H1 (cell line): Measurements from ENCODE around the gene NEURL1. TPM values are rescaled to one million over a fixed set of nuclear protein-coding genes. Genes with fewer than 3 reads are reported as not detected.

Experiments
- CTCF ChIA-PET: fragments of 300-600 bp; sonication (Branson Sonifier 250); formaldehyde crosslinking; loops from one replicate; lab custom pipeline; 2021; ENCODE audit not compliant: partially characterized antibody; lab: Charles Lee
- POLR2A ChIA-PET: fragments of 300-600 bp; sonication (Branson Sonifier 250); formaldehyde crosslinking; loops from one replicate; lab custom pipeline; 2021; ENCODE audit warnings: inconsistent platforms; ENCODE audit not compliant: partially characterized antibody; lab: Charles Lee
- DNase-seq, 2 experiments: peaks; one replicate each; pipeline versions ENCODE4 v3.0.0 to v3.0.0-alpha.2; 2010 to 2022; ENCODE audit warnings: low spot score in 2 of 2, low read depth in 1 of 2, mixed read lengths in 1 of 2
- FAIRE-seq: peaks from 2 replicates; lab custom pipeline; 2011; peaks lifted over from hg19 to GRCh38; lab: Jason Lieb, UNC
- H2AFZ ChIP-seq: 2 replicates; pipeline ENCODE4 v1.8.1; 2012; ENCODE audit warnings: low read length, inconsistent platforms
- H2AK5ac ChIP-seq: 2 replicates; pipeline ENCODE4 v1.6.1; 2013; ENCODE audit warnings: low read depth, low read length
- H2BK120ac ChIP-seq: replicated peaks from 2 replicates; pipeline ENCODE3; 2013; ENCODE audit warnings: low read depth, low read length, inconsistent platforms
- H2BK12ac ChIP-seq: 2 replicates; pipeline ENCODE4 v1.6.1; 2013; ENCODE audit warnings: low read depth, low read length
- H2BK15ac ChIP-seq: 2 replicates; pipeline ENCODE4 v1.6.1; 2013; ENCODE audit warnings: low read length
- H2BK20ac ChIP-seq: 2 replicates; pipeline ENCODE4 v1.6.1; 2013; ENCODE audit warnings: low read length
- H2BK5ac ChIP-seq: 2 replicates; pipeline ENCODE4 v1.6.1; 2013; ENCODE audit warnings: low read depth, low read length
- H3K14ac ChIP-seq: 2 replicates; pipeline ENCODE4 v1.6.1; 2013; ENCODE audit warnings: inconsistent platforms; ENCODE audit not compliant: insufficient read length
- H3K18ac ChIP-seq: 2 replicates; pipeline ENCODE4 v1.6.1; 2013; ENCODE audit warnings: low read length; ENCODE audit errors: extremely low read depth
- H3K23ac ChIP-seq: 2 replicates; pipeline ENCODE4 v1.6.1; 2013; ENCODE audit warnings: inconsistent platforms; ENCODE audit not compliant: insufficient read length
- H3K23me2 ChIP-seq: 2 replicates; pipeline ENCODE4 v1.6.1; 2013; ENCODE audit warnings: low read depth, low read length
- H3K27ac ChIP-seq: 2 replicates; pipeline ENCODE4 v1.6.1; 2011; ENCODE audit warnings: low read depth, low read length, inconsistent platforms
- H3K27me3 ChIP-seq, 4 experiments: replicated peaks in 1 of 4; 1 replicate in 1 of 4; 2 replicates in 3 of 4; pipeline versions ENCODE4 v1.6.1 to v1.8.1; 2011 to 2013; ENCODE audit warnings: low read length in 3 of 4, mild to moderate bottlenecking in 3 of 4, inconsistent platforms in 2 of 4, mixed read lengths in 2 of 4, moderate library complexity in 1 of 4; ENCODE audit not compliant: control insufficient read depth in 3 of 4, insufficient read depth in 3 of 4; ENCODE audit errors: extremely low read depth in 1 of 4
- H3K36me3 ChIP-seq, 4 experiments: 2 replicates each; pipeline versions ENCODE4 v1.6.1 to v1.8.1; 2011 to 2013; ENCODE audit warnings: mild to moderate bottlenecking in 4 of 4, low read length in 3 of 4, moderate library complexity in 2 of 4, control low read depth in 1 of 4, inconsistent platforms in 1 of 4; ENCODE audit not compliant: insufficient read depth in 4 of 4, control insufficient read depth in 2 of 4
- H3K4ac ChIP-seq: replicated peaks from 2 replicates; pipeline ENCODE3; 2013; ENCODE audit warnings: low read length, low read depth, mixed read lengths, inconsistent platforms; ENCODE audit not compliant: insufficient read length
- H3K4me1 ChIP-seq, 4 experiments: replicated peaks in 1 of 4; 1 replicate in 1 of 4; 2 replicates in 3 of 4; pipeline versions ENCODE4 v1.6.1 to v1.8.1; 2011 to 2013; ENCODE audit warnings: low read length in 3 of 4, inconsistent platforms in 2 of 4, mixed read lengths in 1 of 4; ENCODE audit not compliant: insufficient read depth in 4 of 4, control insufficient read depth in 3 of 4
- H3K4me2 ChIP-seq, 2 experiments: 2 replicates each; pipeline versions ENCODE4 v1.6.1 to v1.8.1; 2011 to 2013; ENCODE audit warnings: low read depth in 2 of 2, low read length in 2 of 2, control low read depth in 1 of 2, inconsistent platforms in 1 of 2, mild to moderate bottlenecking in 1 of 2; ENCODE audit not compliant: insufficient read depth in 1 of 2
- H3K4me3 ChIP-seq, 4 experiments: fragments of 200-600, 300-600 bp in 1 of 4; sonication (generic), shearing (Covaris generic), sonication (Bioruptor Twin) in 1 of 4; 2 replicates each; pipeline versions ENCODE4 v1.5.1 to v1.8.1; 2011 to 2016; ENCODE audit warnings: low read length in 4 of 4, low read depth in 3 of 4, control low read depth in 2 of 4, inconsistent platforms in 2 of 4, mild to moderate bottlenecking in 2 of 4, mixed read lengths in 1 of 4, moderate library complexity in 1 of 4; ENCODE audit not compliant: insufficient read depth in 2 of 4; ENCODE audit errors: extremely low read depth in 1 of 4
- H3K56ac ChIP-seq: replicated peaks from 2 replicates; pipeline ENCODE3; 2013; ENCODE audit warnings: low read depth, mild to moderate bottlenecking, mixed read lengths, low read length, inconsistent platforms; ENCODE audit not compliant: insufficient read length
- H3K79me1 ChIP-seq: 2 replicates; pipeline ENCODE4 v1.6.1; 2013; ENCODE audit warnings: low read depth, low read length, control low read depth
- H3K79me2 ChIP-seq, 2 experiments: 2 replicates each; pipeline versions ENCODE4 v1.6.1 to v1.8.1; 2012 to 2013; ENCODE audit warnings: low read length in 2 of 2, mild to moderate bottlenecking in 2 of 2, inconsistent platforms in 1 of 2; ENCODE audit not compliant: insufficient read depth in 2 of 2, control insufficient read depth in 1 of 2
- H3K9ac ChIP-seq, 4 experiments: replicated peaks in 1 of 4; 1 replicate in 1 of 4; 2 replicates in 3 of 4; pipeline versions ENCODE4 v1.6.1 to v1.8.1; 2011 to 2013; ENCODE audit warnings: low read depth in 3 of 4, low read length in 3 of 4, control low read depth in 2 of 4, mild to moderate bottlenecking in 2 of 4, moderate library complexity in 2 of 4, inconsistent platforms in 1 of 4; ENCODE audit errors: extremely low read depth in 1 of 4
- H3K9me3 ChIP-seq, 2 experiments: 2 replicates each; pipeline versions ENCODE4 v1.6.1 to v1.8.1; 2012 to 2013; ENCODE audit warnings: mild to moderate bottlenecking in 2 of 2, moderate library complexity in 2 of 2, control low read depth in 1 of 2, inconsistent platforms in 1 of 2, low read depth in 1 of 2, low read length in 1 of 2, mixed read lengths in 1 of 2; ENCODE audit not compliant: insufficient read depth in 2 of 2
- H4K20me1 ChIP-seq, 2 experiments: replicated peaks in 1 of 2; 2 replicates each; pipeline versions ENCODE3 to v1.8.1; 2011 to 2013; ENCODE audit warnings: inconsistent platforms in 2 of 2, low read length in 2 of 2, mild to moderate bottlenecking in 1 of 2; ENCODE audit not compliant: insufficient read depth in 2 of 2, control insufficient read depth in 1 of 2
- H4K5ac ChIP-seq: 2 replicates; pipeline ENCODE4 v1.6.1; 2013; ENCODE audit warnings: low read length, low read depth, mixed read lengths, inconsistent platforms; ENCODE audit not compliant: insufficient read length
- H4K8ac ChIP-seq: 2 replicates; pipeline ENCODE4 v1.8.0; 2013; ENCODE audit warnings: mild to moderate bottlenecking, moderate library complexity, low read length, inconsistent platforms; ENCODE audit not compliant: insufficient read depth; ENCODE audit errors: extremely low read depth
- H4K91ac ChIP-seq: replicated peaks from 2 replicates; pipeline ENCODE3; 2013; ENCODE audit warnings: low read length, mixed read lengths, inconsistent platforms; ENCODE audit not compliant: insufficient read length
- BACH1 ChIP-seq: IDR thresholded peaks from 2 replicates; pipeline ENCODE4 v1.6.1; 2012; ENCODE audit warnings: low read length, improper control_type of control experiment
- EGR1 ChIP-seq: IDR thresholded peaks from 2 replicates; pipeline ENCODE4 v1.6.1; 2011; ENCODE audit warnings: low read depth, low read length, borderline replicate concordance
- KDM5A ChIP-seq: fragments of 200-600 bp; IDR thresholded peaks from 2 replicates; pipeline ENCODE4 v1.7.1; 2012; ENCODE audit warnings: mild to moderate bottlenecking, low read length, inconsistent platforms, mixed read lengths
- NRF1 ChIP-seq: IDR thresholded peaks from 2 replicates; pipeline ENCODE4 v1.6.1; 2011; ENCODE audit warnings: mild to moderate bottlenecking, low read depth, low read length, improper control_type of control experiment
- SIN3A ChIP-seq, 2 experiments: IDR thresholded peaks in 1 of 2; conservative IDR thresholded peaks in 1 of 2; 2 replicates each; pipeline ENCODE4 v1.6.1; 2011 to 2012; ENCODE audit warnings: low read length in 2 of 2, improper control_type of control experiment in 1 of 2, low read depth in 1 of 2, mild to moderate bottlenecking in 1 of 2
- SIX5 ChIP-seq: IDR thresholded peaks from 2 replicates; pipeline ENCODE4 v1.6.1; 2011; ENCODE audit warnings: mild to moderate bottlenecking, low read depth, low read length
- WGBS, 2 experiments: shearing (Covaris generic) in 1 of 2; methylation state at CpG; one replicate each; pipeline versions ENCODE4 v1.1.6 to v1.1.7; 2013 to 2015; ENCODE audit warnings: low lambda C conversion rate in 2 of 2, mixed read lengths in 2 of 2, inconsistent platforms in 1 of 2, low coverage in 1 of 2, missing lambda C conversion rate in 1 of 2; ENCODE audit not compliant: insufficient replicate concordance in 2 of 2, insufficient coverage in 1 of 2, insufficient read length in 1 of 2; ENCODE audit errors: extremely low coverage in 1 of 2, missing lambda C conversion rate in 1 of 2; 5-methylcytosine and 5-hydroxymethylcytosine counted together
- polyA plus RNA-seq, 7 experiments: library from polyadenylated mRNA; depleted of rRNA in 3 of 7; stranded (reverse) in 5 of 7; unstranded in 2 of 7; fragments of >200 nt in 5 of 7; fragments of 200-250 nt in 2 of 7; gene quantifications; 1 replicate in 5 of 7; 2 replicates in 1 of 7; 4 replicates in 1 of 7; pipeline versions ENCODE4 v1.2.1 to v1.2.3, GENCODE V29; 2011 to 2013; ENCODE audit warnings: missing spikeins in 2 of 7, mixed read lengths in 2 of 7
- total RNA-seq: library from RNA; stranded (reverse); fragmentation: NEBNext Ultra II Directional; extraction: Animal tissue kit (Norgen Biotek cat#: 25700); gene quantifications from 2 replicates; pipeline ENCODE4 v1.2.1, GENCODE V29; 2021
- TF ChIP-seq, protein P1 (sequence below): IDR thresholded peaks from 2 replicates; pipeline ENCODE4 v1.6.1; 2012; ENCODE audit warnings: low read length, inconsistent platforms
- TF ChIP-seq, protein P2 (sequence below): IDR thresholded peaks from 2 replicates; pipeline ENCODE4 v1.6.1; 2012; ENCODE audit warnings: inconsistent platforms

NEURL1 gene
- total and polyA plus RNA-seq, 2 of the 8 experiments (the other 6 are each of a cell fraction or from before 2014, with no cell fraction given), result 0.54 to 0.58 TPM

DNA sequence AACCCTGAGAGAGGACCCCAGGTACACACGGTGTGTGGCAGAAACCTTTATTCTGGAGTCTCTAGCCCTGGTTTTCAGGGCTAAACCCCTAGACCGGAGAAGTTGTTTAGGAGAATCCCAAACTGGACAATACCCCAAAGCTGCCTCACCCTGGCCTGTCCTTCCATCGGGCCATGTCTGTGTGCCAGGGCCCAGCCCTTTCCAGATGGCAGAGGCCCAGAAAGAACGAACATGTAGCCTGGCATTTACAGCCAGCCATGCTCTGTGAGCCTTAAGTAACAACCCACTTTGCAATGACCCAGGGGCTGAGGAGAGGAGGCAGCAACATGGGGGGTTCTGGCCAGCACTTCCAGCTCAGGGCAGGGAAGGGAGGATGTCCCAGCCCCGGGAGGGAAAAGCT, 142.1 kb downstream of the NEURL1 start:
- no peaks in the 10 kb centered on the region for H3K36me3 ChIP-seq
- peaks cover 8 to 35% (median 27%) of the 10 kb centered on the region in 4 experiments for H3K4me1 ChIP-seq
- no peaks in the 10 kb centered on the region for H3K27me3 ChIP-seq
- no peak overlapping the region for H3K14ac ChIP-seq
- H4K91ac ChIP-seq, result peak overlapping the region; percentile 7
- no peaks in the 10 kb centered on the region for H3K23me2 ChIP-seq
- peak overlapping the region; percentile 37; the same call in 1 of the 2 replicates for H2BK20ac ChIP-seq
- H2BK120ac ChIP-seq, result peak overlapping the region; percentile 73
- H3K4me2 ChIP-seq, result no peak overlapping the region
- H4K20me1 ChIP-seq, result no peaks in the 10 kb centered on the region
- no peaks in the 10 kb centered on the region; a peak in 1 of 4 replicates for H3K79me2 ChIP-seq
- 94% methylated on average over 5 of the region's 5 CpGs; no CpG with 5 or more reads in 1 of the 2 experiments for WGBS, 2 experiments
- H2BK12ac ChIP-seq, result peak overlapping the region; percentile 40; the same call in 1 of the 2 replicates
- no peak overlapping the region for H3K9ac ChIP-seq
- no peak overlapping the region for H3K4ac ChIP-seq
- H3K27ac ChIP-seq, result 0 out of 2 replicates have a peak overlapping the region, but pooled peaks have one; percentile 56
- no peak overlapping the region for H3K56ac ChIP-seq
- no peak overlapping the region for H3K4me3 ChIP-seq
- peak overlapping the region; percentile 3; the same call in 1 of the 2 replicates for H2BK15ac ChIP-seq
- peak overlapping the region; percentile 71; the same call in 1 of the 2 replicates for H3K18ac ChIP-seq
- peaks cover 4% of the 10 kb centered on the region; the same call in 1 of the 2 replicates for H3K79me1 ChIP-seq
- ChIA-PET CTCF (interaction anchor here (1.3 to 10.0 kb wide), 9 partner anchors 10 to 219 kb away, joined by 3 to 95 read pairs (median 11); partner anchors contain the start of gene SH3PXD2A), POLR2A (interaction anchor here (0.6 to 4.0 kb wide), 6 partner anchors 9 to 215 kb away, joined by 3 to 20 read pairs (median 4); no protein-coding TSS in a partner anchor)
- H3K9me3 ChIP-seq, result no peaks in the 10 kb centered on the region
- FAIRE-seq (no peak), DNase-seq (no peak)
- peak overlapping the region; percentile 18; the same call in 1 of the 2 replicates for H2BK5ac ChIP-seq
- H2AK5ac ChIP-seq, result peak overlapping the region; percentile 30; the same call in 1 of the 2 replicates
- no peak overlapping the region for H4K8ac ChIP-seq
- H4K5ac ChIP-seq, result peak overlapping the region; percentile 13
- H3K23ac ChIP-seq, result no peak overlapping the region
- H2AFZ ChIP-seq, result no peak overlapping the region
- TF ChIP-seq BACH1 (no peak), KDM5A (no peak), SIN3A (conservative IDR thresholded peaks at IDR 0.05 in 1 of 2, IDR thresholded peaks at IDR 0.05 in 1 of 2; ENCODE audit: low read depth in 1 of 2, low read length in 2 of 2) (no peak), NRF1 (no peak), SIX5 (no peak), EGR1 (no peak)
- TF ChIP-seq, protein P1, sequence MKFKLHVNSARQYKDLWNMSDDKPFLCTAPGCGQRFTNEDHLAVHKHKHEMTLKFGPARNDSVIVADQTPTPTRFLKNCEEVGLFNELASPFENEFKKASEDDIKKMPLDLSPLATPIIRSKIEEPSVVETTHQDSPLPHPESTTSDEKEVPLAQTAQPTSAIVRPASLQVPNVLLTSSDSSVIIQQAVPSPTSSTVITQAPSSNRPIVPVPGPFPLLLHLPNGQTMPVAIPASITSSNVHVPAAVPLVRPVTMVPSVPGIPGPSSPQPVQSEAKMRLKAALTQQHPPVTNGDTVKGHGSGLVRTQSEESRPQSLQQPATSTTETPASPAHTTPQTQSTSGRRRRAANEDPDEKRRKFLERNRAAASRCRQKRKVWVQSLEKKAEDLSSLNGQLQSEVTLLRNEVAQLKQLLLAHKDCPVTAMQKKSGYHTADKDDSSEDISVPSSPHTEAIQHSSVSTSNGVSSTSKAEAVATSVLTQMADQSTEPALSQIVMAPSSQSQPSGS, result no peak
- TF ChIP-seq, protein P2, sequence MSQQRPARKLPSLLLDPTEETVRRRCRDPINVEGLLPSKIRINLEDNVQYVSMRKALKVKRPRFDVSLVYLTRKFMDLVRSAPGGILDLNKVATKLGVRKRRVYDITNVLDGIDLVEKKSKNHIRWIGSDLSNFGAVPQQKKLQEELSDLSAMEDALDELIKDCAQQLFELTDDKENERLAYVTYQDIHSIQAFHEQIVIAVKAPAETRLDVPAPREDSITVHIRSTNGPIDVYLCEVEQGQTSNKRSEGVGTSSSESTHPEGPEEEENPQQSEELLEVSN, result no peak
